GM18511 (cell line): ENCODE results near the gene UPB1.

Experiments
- ATAC-seq: cut with Tn5 transposase; IDR thresholded peaks from one replicate; pipeline ENCODE4 v1.9.1; 2021; ENCODE audit warnings: mild to moderate bottlenecking, moderate library complexity; ENCODE audit not compliant: unreplicated experiment

UPB1 gene

DNA sequence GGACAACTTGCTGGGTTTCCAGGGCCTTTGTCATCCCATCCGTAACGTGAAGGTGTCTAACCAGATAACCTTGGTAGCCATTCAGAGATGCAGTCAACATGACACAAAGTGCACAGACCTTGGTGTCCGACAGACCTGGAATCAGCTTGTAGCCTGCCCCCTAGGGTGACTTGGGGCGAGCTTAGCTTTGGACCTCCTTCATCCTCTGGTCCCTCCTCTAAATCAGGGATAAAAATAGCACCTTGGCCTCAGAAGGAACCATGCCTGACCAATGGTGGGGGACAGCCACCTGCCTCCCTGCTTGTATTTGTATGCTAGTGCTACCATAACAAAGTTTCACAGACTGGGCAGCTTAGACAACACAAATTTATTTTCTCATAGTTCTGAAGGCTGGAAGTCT is 64.3 kb downstream of the UPB1 start:
- no peak for ATAC-seq

DNA sequence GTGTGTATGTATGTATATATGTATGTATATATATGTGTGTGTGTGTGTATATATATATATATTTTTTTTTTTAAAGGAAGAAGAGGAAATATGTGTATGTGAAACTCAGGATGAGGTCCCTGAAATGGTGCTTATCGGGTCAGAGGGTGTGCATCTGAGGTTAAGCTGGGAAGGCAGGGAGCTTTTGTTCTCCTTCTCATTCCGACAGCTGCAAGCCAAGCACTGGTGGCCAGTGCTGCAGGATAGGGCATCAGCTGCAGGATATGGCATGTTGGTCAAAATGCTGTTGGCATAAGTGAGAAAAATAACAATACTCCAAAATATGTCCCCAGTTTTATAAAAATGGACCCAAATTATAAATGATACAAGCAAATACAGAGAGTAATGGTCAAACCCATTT is 68.1 kb downstream of the UPB1 start:
- no peak for ATAC-seq

DNA sequence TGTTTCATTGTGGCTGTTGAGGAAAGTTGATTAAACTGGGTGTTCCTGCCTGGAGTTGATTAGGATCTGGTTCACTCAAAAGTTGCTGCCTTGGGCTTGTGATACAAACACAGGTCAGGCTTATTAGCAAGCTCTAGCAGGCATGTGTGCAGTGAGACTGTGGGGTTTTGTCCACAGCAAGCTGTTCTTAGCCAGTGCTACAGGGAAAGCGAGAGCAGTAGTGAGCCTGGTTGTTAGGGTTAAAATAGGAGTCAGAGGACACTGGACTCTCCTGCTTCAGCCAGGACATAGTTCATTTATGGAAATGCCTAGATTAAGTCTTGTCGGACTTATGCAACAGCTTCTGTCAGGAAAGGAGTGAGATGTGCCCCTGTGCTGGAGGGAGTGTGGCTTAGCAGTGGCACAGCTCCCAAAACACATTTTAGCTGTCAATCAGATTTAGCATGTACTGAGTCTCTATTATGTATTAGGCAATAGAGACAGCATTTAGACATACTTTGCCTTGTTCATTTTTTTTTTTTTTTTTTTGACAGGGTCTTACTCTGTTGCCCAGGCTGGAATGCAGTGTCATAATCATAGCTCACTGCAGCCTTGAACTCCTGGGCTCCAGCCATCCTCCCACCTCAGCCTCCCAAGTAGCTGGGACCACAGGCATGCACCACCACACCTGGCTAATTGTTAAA is 69.4 kb downstream of the UPB1 start:
- ATAC-seq, result no peak

DNA sequence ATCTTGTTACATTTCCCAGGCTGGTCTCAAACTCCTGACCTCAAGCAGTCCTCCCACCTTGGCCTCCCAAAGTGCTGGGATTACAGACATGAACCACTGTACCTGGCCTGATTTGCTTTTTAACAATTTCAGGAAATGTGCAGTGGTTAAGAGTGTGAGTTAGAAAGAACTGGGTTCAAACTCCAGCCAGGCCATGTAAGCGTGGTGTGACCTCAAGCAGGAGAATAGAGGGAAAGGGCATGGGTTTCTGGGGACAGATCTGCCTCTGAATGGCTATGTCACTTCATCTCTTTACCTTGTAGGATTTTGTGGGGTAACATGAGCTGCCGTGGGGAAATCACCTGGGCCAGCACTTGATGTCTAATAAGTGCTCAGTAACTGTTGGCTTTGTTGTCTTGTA is 69.9 kb downstream of the UPB1 start:
- ATAC-seq, result no peak

DNA sequence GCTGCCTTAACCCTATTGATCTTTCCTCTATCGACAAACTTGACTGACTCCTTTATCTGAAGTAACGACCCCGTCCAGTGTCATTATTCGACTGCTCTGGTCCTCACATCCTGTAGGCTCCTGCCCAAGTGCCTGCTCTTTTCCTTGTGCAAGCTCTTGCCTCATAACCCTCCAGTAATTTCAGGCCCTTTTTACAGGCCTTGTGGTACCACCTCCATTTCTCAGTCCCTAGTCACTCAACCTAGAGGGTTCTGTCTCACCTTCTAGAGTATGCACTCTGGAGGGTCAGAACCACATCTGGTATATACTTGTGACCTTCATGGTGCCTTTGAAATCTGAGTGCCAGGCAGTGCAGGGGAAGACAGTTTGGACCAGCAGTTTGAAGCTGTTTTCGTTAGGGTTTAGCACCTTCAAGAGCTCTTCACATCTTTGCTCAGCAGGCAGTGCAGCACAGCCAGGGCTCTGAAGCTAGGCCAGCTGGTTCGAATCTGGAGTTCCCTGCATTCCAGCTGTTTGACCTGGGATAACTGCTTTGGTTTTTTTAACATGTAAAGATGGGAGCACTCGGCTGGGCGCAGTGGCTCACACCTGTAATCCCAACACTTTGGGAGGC is 71.9 kb downstream of the UPB1 start:
- no peak for ATAC-seq

DNA sequence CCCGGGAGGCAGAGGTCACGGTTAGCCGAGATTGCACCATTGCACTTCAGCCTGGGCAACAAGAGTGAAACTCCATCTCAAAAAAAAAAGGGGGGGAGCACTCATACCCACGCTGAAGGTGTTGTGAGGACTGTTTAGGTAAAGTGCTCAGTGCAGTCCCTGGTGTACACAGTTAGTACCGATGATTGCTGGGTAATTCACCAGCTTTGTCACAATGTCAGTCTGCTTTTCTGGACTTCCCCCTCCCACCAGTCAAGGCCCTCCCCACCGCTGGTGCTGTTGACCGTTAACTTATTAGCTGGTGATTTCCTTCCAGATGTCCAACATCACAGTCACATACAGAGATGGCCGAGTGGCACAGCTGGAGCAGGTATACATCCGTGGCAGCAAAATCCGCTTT is 72.5 kb downstream of the UPB1 start:
- no peak for ATAC-seq

DNA sequence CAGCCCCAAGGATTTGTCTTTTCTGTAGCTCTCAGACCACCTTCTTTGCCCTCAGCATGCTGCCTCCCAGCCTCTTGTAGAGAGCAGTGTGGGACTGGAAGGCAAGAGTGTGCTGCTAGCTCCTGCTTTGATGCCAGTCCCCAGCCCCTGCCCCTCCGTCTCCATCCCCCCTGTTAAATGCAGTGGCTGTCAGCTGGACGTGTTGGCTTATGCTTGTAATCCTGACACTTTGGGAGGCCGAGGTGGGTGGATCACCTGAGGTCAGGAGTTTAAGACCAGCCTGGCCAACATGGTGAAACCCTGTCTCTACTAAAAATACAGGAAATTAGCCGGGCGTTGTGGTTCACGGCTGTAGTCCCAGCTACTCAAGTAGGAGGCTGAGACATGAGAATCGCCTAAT is 76.1 kb downstream of the UPB1 start:
- no peak for ATAC-seq

DNA sequence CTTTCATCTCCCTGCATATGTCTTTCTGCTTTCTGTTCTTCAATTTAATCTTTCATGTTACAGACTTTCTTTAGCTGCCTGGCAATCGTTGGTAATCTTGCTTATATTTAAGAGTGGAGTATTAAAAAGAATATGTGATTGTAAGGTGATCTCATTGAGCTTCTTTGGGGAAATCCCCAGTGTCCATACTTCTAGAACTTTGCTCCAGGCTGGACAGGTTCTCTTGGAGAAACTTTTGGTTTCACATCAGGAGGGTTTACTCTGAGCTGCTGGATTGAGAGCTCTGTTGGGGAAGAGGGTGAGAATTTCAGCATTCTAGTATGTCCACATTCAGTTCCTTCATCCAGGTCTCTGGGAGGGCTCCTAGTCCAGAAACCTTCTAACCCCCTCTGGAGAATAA is 81.6 kb downstream of the UPB1 start:
- no peak for ATAC-seq
